A549 (cell line): ENCODE measurements around the gene MEGF10. TPM values are rescaled to one million over a fixed set of nuclear protein-coding genes. Genes with fewer than 3 reads are reported as not detected.
A peak's percentile ranks its signal among the peaks of the same experiment; 100 is the strongest.

Experiments used
- ATAC-seq, 2 experiments: fragments of 200-7000 bp in 1 of 2; fragments of >200 bp in 1 of 2; cut with Nextera tagmentation in 1 of 2; cut with Tn5 transposase in 1 of 2; 3 replicates each; pipeline versions ENCODE4 v1.8.0 to v1.9.1; 2018 to 2020; ENCODE audit warnings: mild to moderate bottlenecking in 1 of 2, moderate library complexity in 1 of 2
- CTCF ChIA-PET: fragments of 300-600 bp; sonication (Branson Sonifier 250); formaldehyde crosslinking; extraction: SDS; loops from one replicate; lab custom pipeline; 2021; ENCODE audit warnings: antibody characterized with exemption, inconsistent platforms; lab: Yijun Ruan, JAX
- POLR2A ChIA-PET: fragments of 350-600 bp; formaldehyde crosslinking; extraction: SDS; loops from one replicate; lab custom pipeline; 2021; ENCODE audit warnings: antibody characterized with exemption, inconsistent platforms; lab: Yijun Ruan, JAX
- DNase-seq, 2 experiments: peaks; one replicate each; pipeline versions ENCODE4 v3.0.0 to v3.0.0-alpha.2; 2011 to 2016; ENCODE audit warnings: low read depth in 1 of 2, low spot score in 1 of 2
- FAIRE-seq: peaks from 2 replicates; lab custom pipeline; 2011; peaks lifted over from hg19 to GRCh38; lab: Jason Lieb, UNC
- H3K27ac ChIP-seq, 2 experiments: fragments of >200 bp; sonication (Bioruptor Twin); formaldehyde crosslinking; 3 replicates each; pipeline ENCODE4 v1.5.1; 2016 to 2017
- H3K4me1 ChIP-seq: fragments of >200 bp; sonication (Bioruptor Twin); formaldehyde crosslinking; 3 replicates; pipeline ENCODE4 v1.6.1; 2016
- H3K4me2 ChIP-seq: fragments of >200 bp; sonication (Bioruptor Twin); formaldehyde crosslinking; 3 replicates; pipeline ENCODE4 v1.6.1; 2016
- H3K4me3 ChIP-seq: fragments of >200 bp; sonication (Bioruptor Twin); formaldehyde crosslinking; 3 replicates; pipeline ENCODE4 v1.5.1; 2016
- H3K9me3 ChIP-seq: fragments of >200 bp; sonication (Bioruptor Twin); formaldehyde crosslinking; 3 replicates; pipeline ENCODE4 v1.6.1; 2016
- CBX8 ChIP-seq: fragments of 200-600 bp; sonication (generic); IDR thresholded peaks from 2 replicates; pipeline ENCODE4 v1.6.1; 2016
- CEBPB ChIP-seq, 2 experiments: fragments of >200 bp in 1 of 2; sonication (Bioruptor Twin) in 1 of 2; formaldehyde crosslinking in 1 of 2; IDR thresholded peaks; 2 replicates each; pipeline ENCODE4 v1.6.1; 2012 to 2016
- CHD2 ChIP-seq: fragments of 150-350 bp; IDR thresholded peaks from 2 replicates; pipeline ENCODE4 v1.6.1; 2014; ENCODE audit warnings: low read length; ENCODE audit not compliant: partially characterized antibody
- EP300 ChIP-seq, 2 experiments: fragments of >200 bp; sonication (Bioruptor Twin); formaldehyde crosslinking; IDR thresholded peaks; 2 replicates in 1 of 2; 3 replicates in 1 of 2; pipeline ENCODE4 v1.6.1; 2016 to 2017
- ESRRA ChIP-seq: fragments of 150-350 bp; IDR thresholded peaks from 2 replicates; pipeline ENCODE4 v1.6.1; 2014; ENCODE audit warnings: mild to moderate bottlenecking, low read length, borderline replicate concordance
- FOXS1 ChIP-seq: fragments of 250-450 bp; sonication (Bioruptor Pico); IDR thresholded peaks from 2 replicates; pipeline ENCODE4 v1.5.0; 2020; ENCODE audit warnings: mild to moderate bottlenecking, moderate library complexity
- GATA3 ChIP-seq: IDR thresholded peaks from 2 replicates; pipeline ENCODE4 v1.6.1; 2012; ENCODE audit warnings: borderline replicate concordance
- HDAC2 ChIP-seq: fragments of 200-600 bp; sonication (generic); IDR thresholded peaks from 2 replicates; pipeline ENCODE4 v1.6.1; 2016
- HEYL ChIP-seq: fragments of 250-450 bp; sonication (Bioruptor Pico); IDR thresholded peaks from 2 replicates; pipeline ENCODE4 v1.8.0; 2021; ENCODE audit warnings: mild to moderate bottlenecking, moderate library complexity
- JUN ChIP-seq, 2 experiments: fragments of >200 bp; sonication (Bioruptor Twin); formaldehyde crosslinking; IDR thresholded peaks; 2 replicates in 1 of 2; 3 replicates in 1 of 2; pipeline ENCODE4 v1.6.1; 2016 to 2017
- JUNB ChIP-seq: fragments of >200 bp; sonication (Bioruptor Twin); formaldehyde crosslinking; IDR thresholded peaks from 2 replicates; pipeline ENCODE4 v1.6.1; 2016
- KDM1A ChIP-seq: fragments of 200-600 bp; sonication (generic); IDR thresholded peaks from 2 replicates; pipeline ENCODE4 v1.6.1; 2016; ENCODE audit warnings: low read depth, mild to moderate bottlenecking
- KDM5A ChIP-seq: fragments of 200-600 bp; sonication (generic); IDR thresholded peaks from 2 replicates; pipeline ENCODE4 v1.6.1; 2016; ENCODE audit warnings: antibody characterized with exemption, mild to moderate bottlenecking
- MAFK ChIP-seq: fragments of 450-650 bp; IDR thresholded peaks from 2 replicates; pipeline ENCODE4 v1.6.1; 2014; ENCODE audit not compliant: partially characterized antibody
- MAZ ChIP-seq: fragments of 150-350 bp; IDR thresholded peaks from 2 replicates; pipeline ENCODE4 v1.6.1; 2014; ENCODE audit warnings: antibody characterized with exemption, low read depth, low read length, borderline replicate concordance
- NPAS2 ChIP-seq: fragments of 250-450 bp; sonication (Bioruptor Pico); IDR thresholded peaks from 2 replicates; pipeline ENCODE4 v1.8.0; 2022; ENCODE audit warnings: mild to moderate bottlenecking, moderate library complexity, borderline replicate concordance
- POLR2A ChIP-seq: IDR thresholded peaks from 2 replicates; pipeline ENCODE4 v1.6.1; 2012; ENCODE audit warnings: mild to moderate bottlenecking, low read length
- RAD21 ChIP-seq, 2 experiments: fragments of >200 bp in 1 of 2; sonication (Bioruptor Twin) in 1 of 2; formaldehyde crosslinking in 1 of 2; IDR thresholded peaks in 1 of 2; conservative IDR thresholded peaks in 1 of 2; 2 replicates in 1 of 2; 3 replicates in 1 of 2; pipeline ENCODE4 v1.6.1; 2012 to 2018; ENCODE audit warnings: inconsistent platforms in 1 of 2
- RARB ChIP-seq: fragments of 250-450 bp; sonication (Bioruptor Pico); IDR thresholded peaks from 2 replicates; pipeline ENCODE4 v1.8.0; 2021; ENCODE audit warnings: mild to moderate bottlenecking, moderate library complexity
- SREBF2 ChIP-seq: fragments of 450-650 bp; IDR thresholded peaks from 2 replicates; pipeline ENCODE4 v1.6.1; 2014; ENCODE audit warnings: mild to moderate bottlenecking, moderate library complexity
- TFCP2L1 ChIP-seq: fragments of 250-450 bp; sonication (Bioruptor Pico); IDR thresholded peaks from 2 replicates; pipeline ENCODE4 v1.5.0; 2021; ENCODE audit warnings: mild to moderate bottlenecking
- ZSCAN20 ChIP-seq: fragments of 250-450 bp; sonication (Bioruptor Pico); IDR thresholded peaks from 2 replicates; pipeline ENCODE4 v1.8.0; 2022; ENCODE audit warnings: mild to moderate bottlenecking, moderate library complexity
- WGBS: methylation state at CpG from one replicate; pipeline ENCODE4 v1.1.6; 2017; ENCODE audit errors: missing lambda C conversion rate; 5-methylcytosine and 5-hydroxymethylcytosine counted together
- polyA plus RNA-seq, 4 experiments: library from polyadenylated mRNA; depleted of rRNA in 3 of 4; stranded (reverse); fragments of >200 nt; fragmentation: RNase III in 1 of 4; extraction: RNeasy Plus Mini Kit Qiagen cat#74134 plus additional on column Dnase treatment in 1 of 4; gene quantifications; 2 replicates in 3 of 4; 3 replicates in 1 of 4; pipeline ENCODE4 v1.2.3, GENCODE V29; 2011 to 2017
- TF ChIP-seq, protein P1 (sequence below): fragments of 150-350 bp; IDR thresholded peaks from 2 replicates; pipeline ENCODE4 v1.6.1; 2014; ENCODE audit warnings: low read depth, mild to moderate bottlenecking, low read length
- TF ChIP-seq, protein P2 (sequence below): fragments of 250-450 bp; sonication (Bioruptor Pico); IDR thresholded peaks from 2 replicates; pipeline ENCODE4 v1.5.0; 2021; ENCODE audit warnings: mild to moderate bottlenecking, moderate library complexity, borderline replicate concordance
- TF ChIP-seq, protein P3 (sequence below): IDR thresholded peaks from 2 replicates; pipeline ENCODE4 v1.6.1; 2012; ENCODE audit warnings: low read depth, borderline replicate concordance
- TF ChIP-seq, protein P4 (sequence below): fragments of 450-650 bp; IDR thresholded peaks from 2 replicates; pipeline ENCODE4 v1.6.1; 2014; ENCODE audit warnings: antibody characterized with exemption
- TF ChIP-seq, protein P5 (sequence below): fragments of >200 bp; sonication (Bioruptor Twin); formaldehyde crosslinking; IDR thresholded peaks from 3 replicates; pipeline ENCODE4 v1.6.1; 2016
- TF ChIP-seq, protein P6 (sequence below): IDR thresholded peaks from 2 replicates; pipeline ENCODE4 v1.6.1; 2012
- TF ChIP-seq, protein P7 (sequence below): fragments of >200 bp; sonication (Bioruptor Twin); formaldehyde crosslinking; IDR thresholded peaks from 2 replicates; pipeline ENCODE4 v1.6.1; 2016

The MEGF10 gene
- polyA plus RNA-seq, 2 of the 4 experiments (the other 2 are of a cell fraction), result 0.01 TPM; not detected in 1

DNA sequence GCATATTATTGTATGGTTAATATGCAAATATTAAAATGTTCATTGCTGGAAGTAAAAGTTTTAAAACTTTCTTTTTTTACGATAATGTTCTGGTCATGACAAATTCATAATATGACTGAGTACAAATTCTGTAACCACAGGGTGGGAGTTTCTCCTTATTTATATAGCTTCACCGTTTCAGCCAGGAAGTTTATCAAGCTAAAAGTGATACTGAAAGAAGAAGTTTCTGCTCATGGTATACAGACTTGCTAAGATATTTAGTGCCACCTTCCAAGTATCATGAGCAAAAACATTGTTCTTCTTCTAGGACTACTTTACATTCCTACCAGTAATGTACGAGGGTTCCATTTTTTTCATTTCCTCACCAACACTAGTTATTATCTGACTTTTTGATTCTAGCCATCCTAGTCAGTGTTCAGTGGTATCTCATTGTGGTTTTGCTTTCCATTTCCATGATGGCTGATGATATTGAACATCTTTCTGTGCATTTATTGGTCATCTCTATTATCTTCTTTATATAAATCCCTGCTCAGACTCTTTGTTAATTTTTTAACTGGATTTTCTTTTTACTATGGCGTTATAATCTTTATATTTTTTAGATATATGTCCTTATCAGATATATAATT is 132.7 kb downstream of the MEGF10 start:
- Histone ChIP-seq H3K4me1 (no peaks in the 10 kb centered on the region), H3K27ac (no peak overlapping the region), H3K4me2 (no peak overlapping the region)
- 51% methylated on average over 4 of the region's 4 CpGs for WGBS
- CTCF ChIA-PET, result no interaction called here
- TF ChIP-seq EP300 (IDR thresholded peaks at IDR 0.05) (no peak), FOXS1 (CRISPR knock-in tag) (no peak), ESRRA (no peak), CBX8 (no peak), CHD2 (no peak), KDM1A (no peak), CEBPB (IDR thresholded peaks at IDR 0.05) (no peak)
- TF ChIP-seq, protein P1, sequence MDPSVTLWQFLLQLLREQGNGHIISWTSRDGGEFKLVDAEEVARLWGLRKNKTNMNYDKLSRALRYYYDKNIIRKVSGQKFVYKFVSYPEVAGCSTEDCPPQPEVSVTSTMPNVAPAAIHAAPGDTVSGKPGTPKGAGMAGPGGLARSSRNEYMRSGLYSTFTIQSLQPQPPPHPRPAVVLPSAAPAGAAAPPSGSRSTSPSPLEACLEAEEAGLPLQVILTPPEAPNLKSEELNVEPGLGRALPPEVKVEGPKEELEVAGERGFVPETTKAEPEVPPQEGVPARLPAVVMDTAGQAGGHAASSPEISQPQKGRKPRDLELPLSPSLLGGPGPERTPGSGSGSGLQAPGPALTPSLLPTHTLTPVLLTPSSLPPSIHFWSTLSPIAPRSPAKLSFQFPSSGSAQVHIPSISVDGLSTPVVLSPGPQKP, result no peak
- TF ChIP-seq, protein P2, sequence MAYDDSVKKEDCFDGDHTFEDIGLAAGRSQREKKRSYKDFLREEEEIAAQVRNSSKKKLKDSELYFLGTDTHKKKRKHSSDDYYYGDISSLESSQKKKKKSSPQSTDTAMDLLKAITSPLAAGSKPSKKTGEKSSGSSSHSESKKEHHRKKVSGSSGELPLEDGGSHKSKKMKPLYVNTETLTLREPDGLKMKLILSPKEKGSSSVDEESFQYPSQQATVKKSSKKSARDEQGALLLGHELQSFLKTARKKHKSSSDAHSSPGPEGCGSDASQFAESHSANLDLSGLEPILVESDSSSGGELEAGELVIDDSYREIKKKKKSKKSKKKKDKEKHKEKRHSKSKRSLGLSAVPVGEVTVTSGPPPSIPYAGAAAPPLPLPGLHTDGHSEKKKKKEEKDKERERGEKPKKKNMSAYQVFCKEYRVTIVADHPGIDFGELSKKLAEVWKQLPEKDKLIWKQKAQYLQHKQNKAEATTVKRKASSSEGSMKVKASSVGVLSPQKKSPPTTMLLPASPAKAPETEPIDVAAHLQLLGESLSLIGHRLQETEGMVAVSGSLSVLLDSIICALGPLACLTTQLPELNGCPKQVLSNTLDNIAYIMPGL (CRISPR knock-in tag), result no peak
- TF ChIP-seq, protein P3, sequence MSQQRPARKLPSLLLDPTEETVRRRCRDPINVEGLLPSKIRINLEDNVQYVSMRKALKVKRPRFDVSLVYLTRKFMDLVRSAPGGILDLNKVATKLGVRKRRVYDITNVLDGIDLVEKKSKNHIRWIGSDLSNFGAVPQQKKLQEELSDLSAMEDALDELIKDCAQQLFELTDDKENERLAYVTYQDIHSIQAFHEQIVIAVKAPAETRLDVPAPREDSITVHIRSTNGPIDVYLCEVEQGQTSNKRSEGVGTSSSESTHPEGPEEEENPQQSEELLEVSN, result no peak
- TF ChIP-seq, all 56 proteins: peak for 0
- POLR2A ChIA-PET, result no interaction called here
- H3K9me3 ChIP-seq, result no peaks in the 10 kb centered on the region
- peak; percentile 43 for FAIRE-seq
- no peak for DNase-seq
- ATAC-seq, result no peak
- H3K4me3 ChIP-seq, result no peak overlapping the region

DNA sequence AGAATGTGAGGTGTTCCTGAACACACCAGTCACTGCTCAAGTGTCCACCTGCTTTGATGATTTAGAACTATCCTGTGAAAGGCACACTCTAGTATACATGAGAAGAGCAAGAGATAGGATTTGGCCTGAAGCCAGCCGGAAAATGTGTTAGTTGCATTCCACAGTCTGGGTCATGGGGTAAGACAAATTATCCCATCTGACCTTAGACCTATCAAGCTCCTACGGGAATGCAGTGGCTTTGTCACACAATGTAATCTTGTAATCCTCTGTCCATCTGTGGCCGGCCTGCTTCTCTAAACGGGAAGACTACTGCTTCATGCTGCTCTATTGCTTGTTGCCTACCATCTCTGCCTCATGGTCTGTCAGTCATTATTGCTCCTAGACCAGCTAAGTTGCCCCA is 134.4 kb downstream of the MEGF10 start:
- no peak overlapping the region for H3K27ac ChIP-seq
- 30% methylated on average over 4 of the region's 4 CpGs for WGBS
- TF ChIP-seq FOXS1 (CRISPR knock-in tag) (no peak), ZSCAN20 (CRISPR knock-in tag) (no peak), MAZ (no peak), MAFK (no peak), JUN (IDR thresholded peaks at IDR 0.05) (no peak), JUNB (no peak), SREBF2 (no peak), NPAS2 (CRISPR knock-in tag) (no peak)
- TF ChIP-seq, protein P4, sequence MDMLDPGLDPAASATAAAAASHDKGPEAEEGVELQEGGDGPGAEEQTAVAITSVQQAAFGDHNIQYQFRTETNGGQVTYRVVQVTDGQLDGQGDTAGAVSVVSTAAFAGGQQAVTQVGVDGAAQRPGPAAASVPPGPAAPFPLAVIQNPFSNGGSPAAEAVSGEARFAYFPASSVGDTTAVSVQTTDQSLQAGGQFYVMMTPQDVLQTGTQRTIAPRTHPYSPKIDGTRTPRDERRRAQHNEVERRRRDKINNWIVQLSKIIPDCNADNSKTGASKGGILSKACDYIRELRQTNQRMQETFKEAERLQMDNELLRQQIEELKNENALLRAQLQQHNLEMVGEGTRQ, result no peak
- ChIA-PET CTCF (interaction anchor here (1.4 kb wide), 1 partner anchor 13 kb away, joined by 3 read pairs; no protein-coding TSS in a partner anchor), POLR2A (no interaction called here)
- FAIRE-seq, result no peak
- DNase-seq, result no peak
- no peak for ATAC-seq
- no peak overlapping the region for H3K4me2 ChIP-seq
- H3K4me1 ChIP-seq, result no peaks in the 10 kb centered on the region
- H3K4me3 ChIP-seq, result no peak overlapping the region
- H3K9me3 ChIP-seq, result no peaks in the 10 kb centered on the region

DNA sequence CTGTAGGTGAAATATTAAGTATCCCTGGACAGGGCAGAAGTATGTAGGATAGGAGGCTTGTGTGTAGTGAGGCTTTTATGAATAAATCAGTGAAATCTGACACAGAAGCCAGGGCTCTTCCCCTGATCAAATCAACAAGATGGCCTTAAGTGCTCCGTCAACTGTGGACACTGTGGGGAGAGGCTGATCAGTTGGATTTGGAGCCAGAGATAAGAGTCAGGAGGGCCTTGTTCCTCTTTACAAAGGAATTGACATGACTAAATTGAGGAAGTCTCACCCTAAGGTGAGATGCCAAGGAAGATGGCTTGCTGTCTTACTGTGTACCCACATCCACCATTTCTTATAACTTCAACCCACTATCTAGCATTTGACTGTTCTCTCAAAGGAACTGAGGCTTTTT is 135.3 kb downstream of the MEGF10 start:
- DNase-seq, result no peak
- H3K4me2 ChIP-seq, result no peak overlapping the region
- H3K4me1 ChIP-seq, result peaks cover 7% of the 10 kb centered on the region; the same call in 2 of the 3 replicates
- no peak overlapping the region for H3K4me3 ChIP-seq
- POLR2A ChIA-PET, result no interaction called here
- CTCF ChIA-PET, result no interaction called here
- FAIRE-seq, result no peak
- no peak for ATAC-seq
- no peaks in the 10 kb centered on the region for H3K9me3 ChIP-seq
- H3K27ac ChIP-seq, result no peak overlapping the region
- WGBS, result 92% methylated on average over 1 of the region's 1 CpG
- TF ChIP-seq HEYL (CRISPR knock-in tag) (no peak), KDM5A (no peak), RAD21 (conservative IDR thresholded peaks at IDR 0.05 in 1 of 2, IDR thresholded peaks at IDR 0.05 in 1 of 2) (no peak), HDAC2 (no peak), TFCP2L1 (CRISPR knock-in tag) (no peak), ESRRA (no peak), RARB (no peak), MAFK (no peak), GATA3 (no peak), POLR2A (no peak), KDM1A (no peak)
- TF ChIP-seq, protein P5, sequence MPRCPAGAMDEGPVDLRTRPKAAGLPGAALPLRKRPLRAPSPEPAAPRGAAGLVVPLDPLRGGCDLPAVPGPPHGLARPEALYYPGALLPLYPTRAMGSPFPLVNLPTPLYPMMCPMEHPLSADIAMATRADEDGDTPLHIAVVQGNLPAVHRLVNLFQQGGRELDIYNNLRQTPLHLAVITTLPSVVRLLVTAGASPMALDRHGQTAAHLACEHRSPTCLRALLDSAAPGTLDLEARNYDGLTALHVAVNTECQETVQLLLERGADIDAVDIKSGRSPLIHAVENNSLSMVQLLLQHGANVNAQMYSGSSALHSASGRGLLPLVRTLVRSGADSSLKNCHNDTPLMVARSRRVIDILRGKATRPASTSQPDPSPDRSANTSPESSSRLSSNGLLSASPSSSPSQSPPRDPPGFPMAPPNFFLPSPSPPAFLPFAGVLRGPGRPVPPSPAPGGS, result no peak
- TF ChIP-seq, protein P6, sequence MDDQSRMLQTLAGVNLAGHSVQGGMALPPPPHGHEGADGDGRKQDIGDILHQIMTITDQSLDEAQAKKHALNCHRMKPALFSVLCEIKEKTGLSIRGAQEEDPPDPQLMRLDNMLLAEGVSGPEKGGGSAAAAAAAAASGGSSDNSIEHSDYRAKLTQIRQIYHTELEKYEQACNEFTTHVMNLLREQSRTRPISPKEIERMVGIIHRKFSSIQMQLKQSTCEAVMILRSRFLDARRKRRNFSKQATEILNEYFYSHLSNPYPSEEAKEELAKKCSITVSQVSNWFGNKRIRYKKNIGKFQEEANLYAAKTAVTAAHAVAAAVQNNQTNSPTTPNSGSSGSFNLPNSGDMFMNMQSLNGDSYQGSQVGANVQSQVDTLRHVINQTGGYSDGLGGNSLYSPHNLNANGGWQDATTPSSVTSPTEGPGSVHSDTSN, result no peak
- TF ChIP-seq, protein P7, sequence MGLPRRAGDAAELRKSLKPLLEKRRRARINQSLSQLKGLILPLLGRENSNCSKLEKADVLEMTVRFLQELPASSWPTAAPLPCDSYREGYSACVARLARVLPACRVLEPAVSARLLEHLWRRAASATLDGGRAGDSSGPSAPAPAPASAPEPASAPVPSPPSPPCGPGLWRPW, result no peak
